Measurements from ENCODE around the gene GLYATL1B. TPM values are rescaled to one million over a fixed set of nuclear protein-coding genes. Genes with fewer than 3 reads are reported as not detected.

GLYATL1B gene
- total and polyA plus RNA-seq, 4 donors: not detected

DNA sequence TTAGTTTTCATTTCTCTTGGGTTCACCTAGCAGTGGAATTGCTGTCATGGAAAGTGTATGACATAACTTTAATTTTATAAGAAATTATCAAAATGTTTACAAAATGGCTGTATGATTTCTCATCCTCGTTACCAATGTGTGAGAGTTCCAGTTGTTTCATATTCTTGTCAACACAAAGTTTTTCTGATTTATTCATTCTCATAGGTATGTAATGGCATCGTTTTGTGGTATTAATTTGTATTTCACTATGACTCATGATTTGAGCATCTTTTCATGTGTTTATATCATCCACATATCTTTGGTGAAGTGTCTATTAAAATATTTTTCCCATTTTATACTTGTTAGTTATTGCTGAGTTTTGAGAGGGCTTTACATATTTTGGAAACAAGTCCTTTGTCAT, 26.4 kb downstream of the GLYATL1B start (continued):
- TF ChIP-seq, protein P1, sequence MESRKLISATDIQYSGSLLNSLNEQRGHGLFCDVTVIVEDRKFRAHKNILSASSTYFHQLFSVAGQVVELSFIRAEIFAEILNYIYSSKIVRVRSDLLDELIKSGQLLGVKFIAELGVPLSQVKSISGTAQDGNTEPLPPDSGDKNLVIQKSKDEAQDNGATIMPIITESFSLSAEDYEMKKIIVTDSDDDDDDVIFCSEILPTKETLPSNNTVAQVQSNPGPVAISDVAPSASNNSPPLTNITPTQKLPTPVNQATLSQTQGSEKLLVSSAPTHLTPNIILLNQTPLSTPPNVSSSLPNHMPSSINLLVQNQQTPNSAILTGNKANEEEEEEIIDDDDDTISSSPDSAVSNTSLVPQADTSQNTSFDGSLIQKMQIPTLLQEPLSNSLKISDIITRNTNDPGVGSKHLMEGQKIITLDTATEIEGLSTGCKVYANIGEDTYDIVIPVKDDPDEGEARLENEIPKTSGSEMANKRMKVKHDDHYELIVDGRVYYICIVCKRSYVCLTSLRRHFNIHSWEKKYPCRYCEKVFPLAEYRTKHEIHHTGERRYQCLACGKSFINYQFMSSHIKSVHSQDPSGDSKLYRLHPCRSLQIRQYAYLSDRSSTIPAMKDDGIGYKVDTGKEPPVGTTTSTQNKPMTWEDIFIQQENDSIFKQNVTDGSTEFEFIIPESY (IDR thresholded peaks at IDR 0.05): no peak
- TF ChIP-seq JUND (IDR thresholded peaks at IDR 0.05) (no peak), HNF4A (conservative IDR thresholded peaks at IDR 0.05) (no peak), FOXA1 (IDR thresholded peaks at IDR 0.05) (no peak), TAF1 (conservative IDR thresholded peaks at IDR 0.05) (no peak), NR2F2 (IDR thresholded peaks at IDR 0.05) (no peak)

DNA sequence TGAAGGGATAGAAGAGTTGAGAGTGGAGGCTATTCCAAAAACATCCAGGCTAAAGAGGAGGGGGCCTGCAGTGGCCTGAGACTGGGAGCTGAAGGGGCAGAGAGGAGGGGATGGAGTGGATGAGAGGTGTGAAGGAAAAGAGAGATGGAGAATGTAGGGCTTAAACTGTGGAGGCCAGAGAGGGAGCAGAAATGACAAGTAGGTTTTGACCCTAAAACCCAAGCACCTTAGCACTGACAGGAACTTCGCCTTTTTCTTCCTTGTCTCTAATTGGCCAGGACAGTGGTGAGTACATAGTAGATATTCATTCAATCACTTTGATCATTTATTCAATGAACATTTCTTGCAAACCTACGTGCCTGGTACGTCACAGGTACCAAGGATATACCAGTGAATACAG, 28.2 kb downstream of the GLYATL1B start:
- H3K9me3 ChIP-seq (ENCODE audit: control insufficient read depth in 4 of 4, low read length in 3 of 4): peaks cover 6 to 14% (median 12%) of the 10 kb centered on the region in 4 donors
- TF ChIP-seq, protein P2, sequence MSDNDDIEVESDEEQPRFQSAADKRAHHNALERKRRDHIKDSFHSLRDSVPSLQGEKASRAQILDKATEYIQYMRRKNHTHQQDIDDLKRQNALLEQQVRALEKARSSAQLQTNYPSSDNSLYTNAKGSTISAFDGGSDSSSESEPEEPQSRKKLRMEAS (IDR thresholded peaks at IDR 0.05): no peak
- no peak for TF ChIP-seq RXRA (IDR thresholded peaks at IDR 0.05)
- TF ChIP-seq FOXA2 (IDR thresholded peaks at IDR 0.05): no peak
- TF ChIP-seq, protein P1 (IDR thresholded peaks at IDR 0.05): no peak
- TF ChIP-seq, protein P3, sequence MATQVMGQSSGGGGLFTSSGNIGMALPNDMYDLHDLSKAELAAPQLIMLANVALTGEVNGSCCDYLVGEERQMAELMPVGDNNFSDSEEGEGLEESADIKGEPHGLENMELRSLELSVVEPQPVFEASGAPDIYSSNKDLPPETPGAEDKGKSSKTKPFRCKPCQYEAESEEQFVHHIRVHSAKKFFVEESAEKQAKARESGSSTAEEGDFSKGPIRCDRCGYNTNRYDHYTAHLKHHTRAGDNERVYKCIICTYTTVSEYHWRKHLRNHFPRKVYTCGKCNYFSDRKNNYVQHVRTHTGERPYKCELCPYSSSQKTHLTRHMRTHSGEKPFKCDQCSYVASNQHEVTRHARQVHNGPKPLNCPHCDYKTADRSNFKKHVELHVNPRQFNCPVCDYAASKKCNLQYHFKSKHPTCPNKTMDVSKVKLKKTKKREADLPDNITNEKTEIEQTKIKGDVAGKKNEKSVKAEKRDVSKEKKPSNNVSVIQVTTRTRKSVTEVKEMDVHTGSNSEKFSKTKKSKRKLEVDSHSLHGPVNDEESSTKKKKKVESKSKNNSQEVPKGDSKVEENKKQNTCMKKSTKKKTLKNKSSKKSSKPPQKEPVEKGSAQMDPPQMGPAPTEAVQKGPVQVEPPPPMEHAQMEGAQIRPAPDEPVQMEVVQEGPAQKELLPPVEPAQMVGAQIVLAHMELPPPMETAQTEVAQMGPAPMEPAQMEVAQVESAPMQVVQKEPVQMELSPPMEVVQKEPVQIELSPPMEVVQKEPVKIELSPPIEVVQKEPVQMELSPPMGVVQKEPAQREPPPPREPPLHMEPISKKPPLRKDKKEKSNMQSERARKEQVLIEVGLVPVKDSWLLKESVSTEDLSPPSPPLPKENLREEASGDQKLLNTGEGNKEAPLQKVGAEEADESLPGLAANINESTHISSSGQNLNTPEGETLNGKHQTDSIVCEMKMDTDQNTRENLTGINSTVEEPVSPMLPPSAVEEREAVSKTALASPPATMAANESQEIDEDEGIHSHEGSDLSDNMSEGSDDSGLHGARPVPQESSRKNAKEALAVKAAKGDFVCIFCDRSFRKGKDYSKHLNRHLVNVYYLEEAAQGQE (IDR thresholded peaks at IDR 0.05): no peak
- TF ChIP-seq, protein P4, sequence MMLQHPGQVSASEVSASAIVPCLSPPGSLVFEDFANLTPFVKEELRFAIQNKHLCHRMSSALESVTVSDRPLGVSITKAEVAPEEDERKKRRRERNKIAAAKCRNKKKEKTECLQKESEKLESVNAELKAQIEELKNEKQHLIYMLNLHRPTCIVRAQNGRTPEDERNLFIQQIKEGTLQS (IDR thresholded peaks at IDR 0.05): no peak
- no peak for TF ChIP-seq HNF4A (conservative IDR thresholded peaks at IDR 0.05)
- TF ChIP-seq SP1 (IDR thresholded peaks at IDR 0.05): no peak
- no peak for TF ChIP-seq GABPA (IDR thresholded peaks at IDR 0.05 in 1 of 2, conservative IDR thresholded peaks at IDR 0.05 in 1 of 2)
- TF ChIP-seq FOXA1 (IDR thresholded peaks at IDR 0.05): no peak
- H3K36me3 ChIP-seq (ENCODE audit: control insufficient read depth in 4 of 4, insufficient read depth in 3 of 4, low read depth in 1 of 4, low read length in 3 of 4): no peaks in the 10 kb centered on the region
- H3K4me1 ChIP-seq (ENCODE audit: control insufficient read depth in 4 of 4, insufficient read depth in 4 of 4, low read length in 3 of 4): no peaks in the 10 kb centered on the region
- no peaks in the 10 kb centered on the region for H3K27me3 ChIP-seq (ENCODE audit: control insufficient read depth in 4 of 4, insufficient read depth in 4 of 4, low read length in 3 of 4)
- H3K9ac ChIP-seq (ENCODE audit: low read depth in 1 of 2, low read length in 2 of 2): no peak overlapping the region
- DNase-seq (ENCODE audit: low spot score): no peak
- H3K27ac ChIP-seq (ENCODE audit: low read depth in 1 of 2, low read length in 2 of 2): no peak overlapping the region
- H3K4me3 ChIP-seq (ENCODE audit: low read depth in 1 of 3, low read length in 3 of 3): no peak overlapping the region
- 98% methylated on average over 3 of the region's 3 CpGs for WGBS
